ENCODE measurements around the gene SCGN.

DNA sequence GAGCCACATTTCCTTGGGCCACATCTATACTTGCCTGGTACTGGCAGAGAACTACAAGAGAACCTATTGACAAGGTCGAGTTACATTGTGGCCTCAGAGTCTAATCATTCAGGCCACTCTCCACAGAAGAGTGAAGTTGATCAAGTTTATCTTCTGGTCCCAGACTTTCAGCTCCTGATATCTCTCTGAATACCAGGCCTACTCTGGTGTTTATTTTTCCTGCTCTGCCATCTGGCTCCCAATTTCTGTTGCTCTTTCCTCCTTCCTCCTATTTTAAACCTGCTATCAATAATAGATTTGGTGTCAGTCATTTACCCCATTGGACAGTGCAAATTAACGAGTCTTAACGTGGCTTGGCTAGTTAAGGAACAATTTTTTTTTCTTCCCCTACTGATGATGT lies 46.6 kb downstream of the SCGN start:
- TF ChIP-seq, protein P1, sequence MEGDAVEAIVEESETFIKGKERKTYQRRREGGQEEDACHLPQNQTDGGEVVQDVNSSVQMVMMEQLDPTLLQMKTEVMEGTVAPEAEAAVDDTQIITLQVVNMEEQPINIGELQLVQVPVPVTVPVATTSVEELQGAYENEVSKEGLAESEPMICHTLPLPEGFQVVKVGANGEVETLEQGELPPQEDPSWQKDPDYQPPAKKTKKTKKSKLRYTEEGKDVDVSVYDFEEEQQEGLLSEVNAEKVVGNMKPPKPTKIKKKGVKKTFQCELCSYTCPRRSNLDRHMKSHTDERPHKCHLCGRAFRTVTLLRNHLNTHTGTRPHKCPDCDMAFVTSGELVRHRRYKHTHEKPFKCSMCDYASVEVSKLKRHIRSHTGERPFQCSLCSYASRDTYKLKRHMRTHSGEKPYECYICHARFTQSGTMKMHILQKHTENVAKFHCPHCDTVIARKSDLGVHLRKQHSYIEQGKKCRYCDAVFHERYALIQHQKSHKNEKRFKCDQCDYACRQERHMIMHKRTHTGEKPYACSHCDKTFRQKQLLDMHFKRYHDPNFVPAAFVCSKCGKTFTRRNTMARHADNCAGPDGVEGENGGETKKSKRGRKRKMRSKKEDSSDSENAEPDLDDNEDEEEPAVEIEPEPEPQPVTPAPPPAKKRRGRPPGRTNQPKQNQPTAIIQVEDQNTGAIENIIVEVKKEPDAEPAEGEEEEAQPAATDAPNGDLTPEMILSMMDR (CRISPR knock-in tag; IDR thresholded peaks at IDR 0.05), result no peak
- no peak for TF ChIP-seq CHD2 (IDR thresholded peaks at IDR 0.05; ENCODE audit: low read depth, low read length)
